GM23338 (cell line): Measurements from ENCODE around the gene EFNB2. TPM values are rescaled to one million over a fixed set of nuclear protein-coding genes. Genes with fewer than 3 reads are reported as not detected.

Experiments
- ATAC-seq: fragments of 200-7000 bp; cut with Tn5 transposase; 3 replicates; pipeline ENCODE4 v1.9.1; 2020
- DNase-seq: peaks from one replicate; pipeline ENCODE4 v3.0.0-alpha.2; 2015; ENCODE audit warnings: low spot score
- H2AFZ ChIP-seq: fragments of 200-600 bp; sonication (generic); 2 replicates; pipeline ENCODE4 v1.8.0; 2016; ENCODE audit warnings: antibody characterized with exemption, mild to moderate bottlenecking, moderate library complexity
- H3F3A ChIP-seq: fragments of 200-600 bp; sonication (generic); replicated peaks from 2 replicates; pipeline ENCODE4 v1.8.0; 2017; ENCODE audit warnings: antibody characterized with exemption, mixed run types, low read depth
- H3K27ac ChIP-seq: fragments of 200-600 bp; sonication (generic); 2 replicates; pipeline ENCODE4 v1.6.1; 2016; ENCODE audit warnings: low read depth
- H3K27me3 ChIP-seq: fragments of 200-600 bp; sonication (generic); 2 replicates; pipeline ENCODE4 v1.8.0; 2016; ENCODE audit warnings: mild to moderate bottlenecking, mixed run types, moderate library complexity; ENCODE audit not compliant: insufficient read depth
- H3K36me3 ChIP-seq: fragments of 200-600 bp; sonication (generic); 2 replicates; pipeline ENCODE4 v1.8.0; 2016; ENCODE audit warnings: mild to moderate bottlenecking; ENCODE audit not compliant: insufficient read depth
- H3K4me1 ChIP-seq: fragments of 200-600 bp; sonication (generic); 2 replicates; pipeline ENCODE4 v1.8.0; 2016; ENCODE audit warnings: mild to moderate bottlenecking, moderate library complexity; ENCODE audit not compliant: insufficient read depth
- H3K4me2 ChIP-seq: fragments of 200-600 bp; sonication (generic); 2 replicates; pipeline ENCODE4 v1.7.1; 2017; ENCODE audit warnings: mixed run types
- H3K4me3 ChIP-seq: fragments of 200-600 bp; sonication (generic); 2 replicates; pipeline ENCODE4 v1.6.1; 2016; ENCODE audit warnings: mixed run types
- H3K79me2 ChIP-seq: fragments of 200-600 bp; sonication (generic); replicated peaks from 2 replicates; pipeline ENCODE4 v1.8.0; 2017; ENCODE audit warnings: mild to moderate bottlenecking; ENCODE audit not compliant: insufficient read depth
- H3K9me2 ChIP-seq: fragments of 200-600 bp; sonication (generic); 2 replicates; pipeline ENCODE4 v1.8.0; 2017; ENCODE audit not compliant: insufficient read depth
- H4K20me1 ChIP-seq: fragments of 200-600 bp; sonication (generic); replicated peaks from 2 replicates; pipeline ENCODE4 v1.8.0; 2017; ENCODE audit warnings: mild to moderate bottlenecking; ENCODE audit not compliant: insufficient read depth
- H3K27ac Mint-ChIP-seq: 2 replicates; pipeline ENCODE4 v1.8.0; 2020; ENCODE audit warnings: inconsistent platforms, mild to moderate bottlenecking, moderate library complexity, mixed read lengths
- H3K27me3 Mint-ChIP-seq: 3 replicates; pipeline ENCODE4 v1.8.0; 2022; ENCODE audit warnings: low read depth, mild to moderate bottlenecking, moderate library complexity, mixed read lengths, inconsistent platforms; ENCODE audit not compliant: insufficient read depth, poor library complexity
- H3K36me3 Mint-ChIP-seq: 3 replicates; pipeline ENCODE4 v1.8.0; 2021; ENCODE audit warnings: low read depth, mild to moderate bottlenecking, inconsistent platforms, moderate library complexity, mixed read lengths
- H3K4me1 Mint-ChIP-seq: 3 replicates; pipeline ENCODE4 v1.8.0; 2020; ENCODE audit warnings: mild to moderate bottlenecking, inconsistent platforms, mixed read lengths
- H3K4me3 Mint-ChIP-seq: 3 replicates; pipeline ENCODE4 v1.8.0; 2021; ENCODE audit warnings: moderate library complexity, mild to moderate bottlenecking, inconsistent platforms, mixed read lengths
- H3K9me3 Mint-ChIP-seq: 3 replicates; pipeline ENCODE4 v1.8.0; 2020; ENCODE audit warnings: moderate library complexity, mild to moderate bottlenecking, inconsistent platforms, mixed read lengths
- CREB1 ChIP-seq: fragments of 250-450 bp; sonication (Bioruptor Pico); IDR thresholded peaks from 2 replicates; pipeline ENCODE4 v1.5.0; 2020; ENCODE audit warnings: low read depth, mild to moderate bottlenecking, moderate library complexity
- ETS1 ChIP-seq: IDR thresholded peaks from 2 replicates; pipeline ENCODE4 v1.6.1; 2016; ENCODE audit warnings: antibody characterized with exemption
- EZH2 ChIP-seq: fragments of 200-600 bp; sonication (generic); IDR thresholded peaks from one replicate; pipeline ENCODE4 v1.8.0; 2017; ENCODE audit warnings: antibody characterized with exemption, mild to moderate bottlenecking, low read depth; ENCODE audit not compliant: unreplicated experiment
- EZH2phosphoT487 ChIP-seq: fragments of 200-600 bp; sonication (generic); IDR thresholded peaks from one replicate; pipeline ENCODE4 v1.8.1; 2018; ENCODE audit warnings: antibody characterized with exemption; ENCODE audit not compliant: unreplicated experiment
- JUNB ChIP-seq: IDR thresholded peaks from one replicate; pipeline ENCODE4 v1.6.1; 2016; ENCODE audit warnings: antibody characterized with exemption; ENCODE audit not compliant: unreplicated experiment
- NANOG ChIP-seq: IDR thresholded peaks from 2 replicates; pipeline ENCODE4 v1.6.1; 2016; ENCODE audit warnings: antibody characterized with exemption, borderline replicate concordance
- POLR2AphosphoS5 ChIP-seq: IDR thresholded peaks from 2 replicates; pipeline ENCODE4 v1.6.1; 2016; ENCODE audit warnings: antibody characterized with exemption, low read depth
- REST ChIP-seq: IDR thresholded peaks from one replicate; pipeline ENCODE4 v1.6.1; 2018; ENCODE audit warnings: antibody characterized with exemption; ENCODE audit not compliant: unreplicated experiment
- STAT1 ChIP-seq: IDR thresholded peaks from one replicate; pipeline ENCODE4 v1.6.1; 2016; ENCODE audit warnings: antibody characterized with exemption; ENCODE audit not compliant: unreplicated experiment
- ZNF114 ChIP-seq: fragments of 250-450 bp; sonication (Bioruptor Pico); IDR thresholded peaks from 2 replicates; pipeline ENCODE4 v1.5.0; 2020; ENCODE audit warnings: mild to moderate bottlenecking, moderate library complexity
- ZNF462 ChIP-seq: fragments of 250-450 bp; sonication (Bioruptor Pico); IDR thresholded peaks from 2 replicates; pipeline ENCODE4 v1.5.0; 2020; ENCODE audit warnings: mild to moderate bottlenecking, moderate library complexity
- polyA plus RNA-seq: library from polyadenylated mRNA; unstranded; fragments of >200 nt; fragmentation: Nextera tagmentation; extraction: Ambion mirVana; gene quantifications from 2 replicates; pipeline ENCODE4 v1.2.1, GENCODE V29; 2016
- total RNA-seq: library from RNA; depleted of rRNA; stranded (reverse); fragments of >200 nt; shearing (Covaris generic); gene quantifications from 2 replicates; pipeline ENCODE4 v1.2.3, GENCODE V29; 2014

The EFNB2 gene
- total and polyA plus RNA-seq, 2 experiments from 2014 or later = 5.7 to 10.9 TPM

- no peak overlapping the region for H3K4me3 ChIP-seq
- H3K4me3 Mint-ChIP-seq = no peak overlapping the region
- no peaks in the 10 kb centered on the region for H3K36me3 ChIP-seq
- DNase-seq (no peak), ATAC-seq (no peak)
- H3K27me3 ChIP-seq = 0 out of 2 replicates have a peak, but pooled peaks cover 4% of the 10 kb centered on the region
- H3K4me1 Mint-ChIP-seq = peaks cover 87% of the 10 kb centered on the region
- H3K4me2 ChIP-seq = no peak overlapping the region
- H2AFZ ChIP-seq = no peak overlapping the region
- H3K9me3 Mint-ChIP-seq = no peaks in the 10 kb centered on the region
- H3K4me1 ChIP-seq = peaks cover 81% of the 10 kb centered on the region
- peaks cover 91% of the 10 kb centered on the region for H3K79me2 ChIP-seq
- no peaks in the 10 kb centered on the region for H3K27me3 Mint-ChIP-seq
- no peak for TF ChIP-seq NANOG
- TF ChIP-seq JUNB = no peak
- no peak for TF ChIP-seq CREB1
- TF ChIP-seq ZNF462 (CRISPR knock-in tag) = no peak
- TF ChIP-seq ZNF114 (CRISPR knock-in tag) = no peak
- no peak for TF ChIP-seq STAT1
- no peak for TF ChIP-seq EZH2phosphoT487
- TF ChIP-seq EZH2 = no peak
- no peak for TF ChIP-seq ETS1
- no peak for TF ChIP-seq REST
- TF ChIP-seq POLR2AphosphoS5 = no peak
- H3K9me2 ChIP-seq = no peaks in the 10 kb centered on the region
- H4K20me1 ChIP-seq = peaks cover 14% of the 10 kb centered on the region
- no peak overlapping the region for H3K27ac Mint-ChIP-seq
- H3F3A ChIP-seq = no peaks in the 10 kb centered on the region
- no peak overlapping the region for H3K27ac ChIP-seq
- no peaks in the 10 kb centered on the region for H3K36me3 Mint-ChIP-seq
Observed at GRCh38 chr13:106524108-106524507, 11.4 kb downstream of the EFNB2 start.
